ENCODE results near the gene DNAJB7. TPM values are rescaled to one million over a fixed set of nuclear protein-coding genes. Genes with fewer than 3 reads are reported as not detected.
A peak's percentile ranks its signal among the peaks of the same experiment; 100 is the strongest.

The DNAJB7 gene
- total and polyA plus RNA-seq, 10 of the 15 experiments (the other 5 are each of a cell fraction or from before 2014, with no cell fraction given) = 0.03 to 0.70 (median 0.29) TPM; not detected in 6

GRCh38 chr22:40876907-40877306 is 15.0 kb upstream of the DNAJB7 start:
- Histone ChIP-seq H3K9me3 (replicated peaks; ENCODE audit: control insufficient read depth, insufficient read depth, low read length) (no peaks in the 10 kb centered on the region), H3K36me3 (ENCODE audit: control insufficient read depth in 2 of 2, insufficient read depth in 2 of 2, low read length in 1 of 2) (no peaks in the 10 kb centered on the region), H3K4me2 (ENCODE audit: control insufficient read depth, insufficient read depth) (no peak overlapping the region), H3K4me1 (ENCODE audit: control insufficient read depth, insufficient read depth, low read length) (no peaks in the 10 kb centered on the region), H3K27ac (ENCODE audit: control insufficient read depth, insufficient read depth) (no peak overlapping the region), H3K4me3 (no peak overlapping the region), H4K20me1 (ENCODE audit: control insufficient read depth, insufficient read depth) (no peaks in the 10 kb centered on the region), H2AFZ (ENCODE audit: control insufficient read depth, low read depth, low read length) (no peak overlapping the region), H3K9ac (ENCODE audit: control insufficient read depth, insufficient read depth, low read length) (no peak overlapping the region), H3K79me2 (ENCODE audit: control insufficient read depth, insufficient read depth, low read length) (no peaks in the 10 kb centered on the region), H3K27me3 (replicated peaks in 1 of 2; ENCODE audit: control insufficient read depth in 2 of 2, insufficient read depth in 2 of 2, low read length in 1 of 2) (no peaks in the 10 kb centered on the region)
- CTCF ChIA-PET = interaction anchor here (1.2 to 1.5 kb wide), 3 partner anchors 11 to 22 kb away, joined by 4 to 6 read pairs (median 4); no protein-coding TSS in a partner anchor
- WGBS (ENCODE audit: insufficient coverage, insufficient replicate concordance, low lambda C conversion rate, missing lambda C conversion rate) = 29% methylated on average over 1 of the region's 1 CpG
- no TSS peak for BruUV-seq (replicated peaks)
- intact Hi-C loops (cut with micrococcal nuclease; ENCODE audit: unreplicated experiment) = no loop called here
- RAD21 ChIA-PET (ENCODE audit: unreplicated experiment) = no interaction called here
- FAIRE-seq = peak; percentile 18
- DNase-seq (ENCODE audit: low read depth, low spot score) = no peak
- POLR2A ChIA-PET = interaction anchor here (1.0 kb wide), 1 partner anchor 15 kb away, joined by 3 read pairs; the partner anchor contains the start of gene DNAJB7
- in situ Hi-C loops (cut with MboI) = no loop called here
- ATAC-seq = no peak
- no peak for TF ChIP-seq JUND (IDR thresholded peaks at IDR 0.05; ENCODE audit: low read depth, low read length)
- no peak for TF ChIP-seq SUPT20H (IDR thresholded peaks at IDR 0.05; ENCODE audit: borderline replicate concordance, control insufficient read depth, low read depth, low read length)
- TF ChIP-seq ZNF24 (IDR thresholded peaks at IDR 0.05) = no peak
- TF ChIP-seq ZNF217 (IDR thresholded peaks at IDR 0.05) = no peak
- TF ChIP-seq RAD21 (IDR thresholded peaks at IDR 0.05; ENCODE audit: insufficient read depth, low read depth, low read length) = no peak
- TF ChIP-seq ZSCAN29 (IDR thresholded peaks at IDR 0.05) = no peak
- SMC1A ChIA-PET (ENCODE audit: uncharacterized antibody, unreplicated experiment) = interaction anchor here (1.4 kb wide), 2 partner anchors 13 to 17 kb away, joined by 3 read pairs; no protein-coding TSS in a partner anchor

GRCh38 chr22:40875111-40875510 is 13.2 kb upstream of the DNAJB7 start:
- no peaks in the 10 kb centered on the region for H3K79me2 ChIP-seq (ENCODE audit: control insufficient read depth, insufficient read depth, low read length)
- ATAC-seq (no peak), FAIRE-seq (no peak), DNase-seq (ENCODE audit: low read depth, low spot score) (no peak)
- ChIA-PET SMC1A (ENCODE audit: uncharacterized antibody, unreplicated experiment) (no interaction called here), POLR2A (interaction anchor here (0.6 kb wide), 1 partner anchor 221 kb away, joined by 3 read pairs; no protein-coding TSS in a partner anchor), RAD21 (ENCODE audit: unreplicated experiment) (no interaction called here), CTCF (interaction anchor here (0.8 kb wide), 1 partner anchor 48 kb away, joined by 3 read pairs; no protein-coding TSS in a partner anchor)
- 96% methylated on average over 3 of the region's 3 CpGs for WGBS (ENCODE audit: insufficient coverage, insufficient replicate concordance, low lambda C conversion rate, missing lambda C conversion rate)
- no peak overlapping the region for H3K4me3 ChIP-seq
- H2AFZ ChIP-seq (ENCODE audit: control insufficient read depth, low read depth, low read length) = no peak overlapping the region
- no peak overlapping the region for H3K4me2 ChIP-seq (ENCODE audit: control insufficient read depth, insufficient read depth)
- BruUV-seq (replicated peaks) = no TSS peak
- H3K9ac ChIP-seq (ENCODE audit: control insufficient read depth, insufficient read depth, low read length) = no peak overlapping the region
- H3K9me3 ChIP-seq (replicated peaks; ENCODE audit: control insufficient read depth, insufficient read depth, low read length) = no peaks in the 10 kb centered on the region
- H3K27ac ChIP-seq (ENCODE audit: control insufficient read depth, insufficient read depth) = no peak overlapping the region
- no peaks in the 10 kb centered on the region for H4K20me1 ChIP-seq (ENCODE audit: control insufficient read depth, insufficient read depth)
- H3K27me3 ChIP-seq (replicated peaks in 1 of 2; ENCODE audit: control insufficient read depth in 2 of 2, insufficient read depth in 2 of 2, low read length in 1 of 2) = no peaks in the 10 kb centered on the region
- intact Hi-C loops (cut with micrococcal nuclease; ENCODE audit: unreplicated experiment) (no loop called here), in situ Hi-C loops (cut with MboI) (no loop called here)
- no peaks in the 10 kb centered on the region for H3K4me1 ChIP-seq (ENCODE audit: control insufficient read depth, insufficient read depth, low read length)
- no peaks in the 10 kb centered on the region; a peak in 1 of 4 replicates for H3K36me3 ChIP-seq (ENCODE audit: control insufficient read depth in 2 of 2, insufficient read depth in 2 of 2, low read length in 1 of 2)
- TF ChIP-seq HDAC2 (IDR thresholded peaks at IDR 0.05) = no peak
- no peak for TF ChIP-seq YBX1 (IDR thresholded peaks at IDR 0.05)
- no peak for TF ChIP-seq TBL1XR1 (IDR thresholded peaks at IDR 0.05; ENCODE audit: low read depth, low read length)
- no peak for TF ChIP-seq NFXL1 (IDR thresholded peaks at IDR 0.05; ENCODE audit: borderline replicate concordance)
- no peak for TF ChIP-seq TAF1 (IDR thresholded peaks at IDR 0.05; ENCODE audit: borderline replicate concordance, low read depth, low read length)
- no peak for TF ChIP-seq SMC3 (IDR thresholded peaks at IDR 0.05; ENCODE audit: borderline replicate concordance, low read length)
- TF ChIP-seq NFYB (IDR thresholded peaks at IDR 0.05; ENCODE audit: insufficient read depth, low read depth, low read length) = no peak
- TF ChIP-seq ZBTB40 (IDR thresholded peaks at IDR 0.05; ENCODE audit: borderline replicate concordance) = no peak
- TF ChIP-seq ZNF384 (IDR thresholded peaks at IDR 0.05; ENCODE audit: borderline replicate concordance, low read depth, low read length) = no peak
